ENCODE measurements around the gene WDR86.

Gene WDR86

GRCh38 chr7:151440799-151441445 is 31.1 kb upstream of the WDR86 start:
- DNase-seq (ENCODE audit: extremely low spot score) = no peak
- ChIA-PET POLR2A (interaction anchor here (0.6 kb wide), 1 partner anchor 93 kb away, joined by 4 read pairs; no protein-coding TSS in a partner anchor), CTCF (interaction anchor here (1.0 to 3.0 kb wide), 5 partner anchors 8 to 318 kb away, joined by 3 to 14 read pairs (median 3); no protein-coding TSS in a partner anchor)
- TF ChIP-seq CTCF (IDR thresholded peaks at IDR 0.05; ENCODE audit: control extremely low read depth, extremely low read depth, low read depth, missing control alignments) = no peak

- CTCF ChIA-PET = interaction anchor here (1.0 to 3.0 kb wide), 5 partner anchors 9 to 319 kb away, joined by 3 to 14 read pairs (median 3); no protein-coding TSS in a partner anchor
- POLR2A ChIA-PET = interaction anchor here (0.6 kb wide), 1 partner anchor 94 kb away, joined by 4 read pairs; no protein-coding TSS in a partner anchor
- no peak for DNase-seq (ENCODE audit: extremely low spot score)
- no peak for TF ChIP-seq CTCF (IDR thresholded peaks at IDR 0.05; ENCODE audit: control extremely low read depth, extremely low read depth, low read depth, missing control alignments)
These were observed 30.3 kb upstream of the WDR86 start, which contains the start of gene CRYGN for GRCh38 chr7:151439855-151440798. Gene CRYGN (minus strand): TSS chr7:151440141. CDS start chr7:151439917, 224 bp downstream.

- DNase-seq (ENCODE audit: extremely low spot score) = no peak
- ChIA-PET CTCF (interaction anchor here (3.0 kb wide), 1 partner anchor 10 kb away, joined by 14 read pairs; no protein-coding TSS in a partner anchor), POLR2A (no interaction called here)
- no peak for TF ChIP-seq CTCF (IDR thresholded peaks at IDR 0.05; ENCODE audit: control extremely low read depth, extremely low read depth, low read depth, missing control alignments)
These were observed 29.2 kb upstream of the WDR86 start for GRCh38 chr7:151438864-151439601.

- TF ChIP-seq CTCF (IDR thresholded peaks at IDR 0.05; ENCODE audit: control extremely low read depth, extremely low read depth, low read depth, missing control alignments) = no peak
- DNase-seq (ENCODE audit: extremely low spot score) = no peak
- ChIA-PET POLR2A (no interaction called here), CTCF (interaction anchor here (1.6 to 3.6 kb wide), 4 partner anchors 11 to 86 kb away, joined by 4 to 23 read pairs (median 9); no protein-coding TSS in a partner anchor)
These were observed 28.2 kb upstream of the WDR86 start for GRCh38 chr7:151437866-151438516.

- ChIA-PET POLR2A (no interaction called here), CTCF (interaction anchor here (1.3 to 3.6 kb wide), 5 partner anchors 12 to 85 kb away, joined by 3 to 23 read pairs (median 4); no protein-coding TSS in a partner anchor)
- DNase-seq (ENCODE audit: extremely low spot score) = no peak
- no peak for TF ChIP-seq CTCF (IDR thresholded peaks at IDR 0.05; ENCODE audit: control extremely low read depth, extremely low read depth, low read depth, missing control alignments)
These were observed 27.3 kb upstream of the WDR86 start for GRCh38 chr7:151437159-151437553.

Measured in GM10248 (cell line).